Mesothelial cell of epicardium (in vitro differentiated cells): ENCODE measurements around the gene EFCAB12. TPM values are rescaled to one million over a fixed set of nuclear protein-coding genes. Genes with fewer than 3 reads are reported as not detected.
"Not testable (repeated sequence)": the region's sequence is repeated elsewhere in the genome, so short reads cannot be mapped to it uniquely, and the experiment has no call there.

Source experiments
- DNase-seq, 2 experiments: peaks; one replicate each; pipeline ENCODE4 v3.0.0; 2021; ENCODE audit warnings: low spot score in 2 of 2; ENCODE audit not compliant: unreplicated experiment in 2 of 2
- H3K27ac Mint-ChIP-seq: 2 replicates; pipeline ENCODE4 v1.8.0; 2021; ENCODE audit warnings: mixed read lengths
- H3K27me3 Mint-ChIP-seq: 2 replicates; pipeline ENCODE4 v1.8.0; 2021; ENCODE audit warnings: low read depth, mixed read lengths
- H3K36me3 Mint-ChIP-seq: 2 replicates; pipeline ENCODE4 v1.8.0; 2021; ENCODE audit warnings: mixed read lengths
- H3K4me1 Mint-ChIP-seq: 2 replicates; pipeline ENCODE4 v1.8.0; 2021; ENCODE audit warnings: mixed read lengths
- H3K4me3 Mint-ChIP-seq: 2 replicates; pipeline ENCODE4 v1.8.0; 2021; ENCODE audit warnings: mild to moderate bottlenecking, moderate library complexity, mixed read lengths
- H3K9me3 Mint-ChIP-seq: 2 replicates; pipeline ENCODE4 v1.8.0; 2021; ENCODE audit warnings: mixed read lengths
- CTCF ChIP-seq: fragments of 200-600 bp; sonication (generic); IDR thresholded peaks from one replicate; pipeline ENCODE4 v1.5.0; 2021; ENCODE audit warnings: antibody characterized with exemption; ENCODE audit not compliant: unreplicated experiment
- total RNA-seq: library from RNA; stranded (reverse); gene quantifications from 3 replicates; pipeline ENCODE4 v1.2.1, GENCODE V29; 2021

The EFCAB12 gene
- total RNA-seq, 1 donor from 2014 or later, result 0.74 TPM

GRCh38 chr3:129365296-129366136 is 62.9 kb downstream of the EFCAB12 start:
- Mint-ChIP-seq H3K4me3 (no peak overlapping the region), H3K4me1 (peaks cover 7% of the 10 kb centered on the region), H3K27ac (no peak overlapping the region), H3K36me3 (peaks cover 5% of the 10 kb centered on the region), H3K9me3 (no peaks in the 10 kb centered on the region), H3K27me3 (peaks cover 2% of the 10 kb centered on the region)
- DNase-seq, result no peak
- no peak for TF ChIP-seq CTCF

- not testable (repeated sequence) for H3K36me3 Mint-ChIP-seq, DNase-seq, H3K27me3 Mint-ChIP-seq, H3K4me3 Mint-ChIP-seq, H3K9me3 Mint-ChIP-seq, H3K4me1 Mint-ChIP-seq, H3K27ac Mint-ChIP-seq
Measured at GRCh38 chr3:129364811-129365210, 63.6 kb downstream of the EFCAB12 start.

GRCh38 chr3:129363356-129363755 is 65.1 kb downstream of the EFCAB12 start:
- not testable (repeated sequence) for H3K9me3 Mint-ChIP-seq, H3K27me3 Mint-ChIP-seq, H3K4me3 Mint-ChIP-seq, DNase-seq, H3K27ac Mint-ChIP-seq, H3K36me3 Mint-ChIP-seq
- H3K4me1 Mint-ChIP-seq, result peaks cover 17% of the 10 kb centered on the region

- no peak for DNase-seq
- no peak overlapping the region for H3K4me3 Mint-ChIP-seq
- H3K27ac Mint-ChIP-seq, result no peak overlapping the region
- H3K36me3 Mint-ChIP-seq, result peaks cover 5% of the 10 kb centered on the region
- H3K9me3 Mint-ChIP-seq, result no peaks in the 10 kb centered on the region
- peaks cover 27% of the 10 kb centered on the region for H3K4me1 Mint-ChIP-seq
- TF ChIP-seq CTCF, result no peak
- peaks cover 2% of the 10 kb centered on the region for H3K27me3 Mint-ChIP-seq
Measured at GRCh38 chr3:129360705-129361460, 67.6 kb downstream of the EFCAB12 start.

- TF ChIP-seq CTCF, result no peak
- Mint-ChIP-seq H3K36me3 (peaks cover 5% of the 10 kb centered on the region), H3K4me1 (peaks cover 27% of the 10 kb centered on the region), H3K27ac (no peak overlapping the region), H3K27me3 (peaks cover 2% of the 10 kb centered on the region), H3K9me3 (no peaks in the 10 kb centered on the region), H3K4me3 (no peak overlapping the region)
- DNase-seq, result no peak
Measured at GRCh38 chr3:129360171-129360611, 68.2 kb downstream of the EFCAB12 start.

- Mint-ChIP-seq H3K27ac (no peak overlapping the region), H3K9me3 (no peaks in the 10 kb centered on the region), H3K4me1 (peaks cover 27% of the 10 kb centered on the region), H3K36me3 (no peaks in the 10 kb centered on the region), H3K4me3 (no peak overlapping the region), H3K27me3 (no peaks in the 10 kb centered on the region)
- TF ChIP-seq CTCF, result no peak
- no peak for DNase-seq
Measured at GRCh38 chr3:129358772-129359371, 69.6 kb downstream of the EFCAB12 start.
